ENCODE data around the gene CASR. TPM values are rescaled to one million over a fixed set of nuclear protein-coding genes. Genes with fewer than 3 reads are reported as not detected.

The CASR gene
- total RNA-seq, 1 donor from 2014 or later = not detected

DNA sequence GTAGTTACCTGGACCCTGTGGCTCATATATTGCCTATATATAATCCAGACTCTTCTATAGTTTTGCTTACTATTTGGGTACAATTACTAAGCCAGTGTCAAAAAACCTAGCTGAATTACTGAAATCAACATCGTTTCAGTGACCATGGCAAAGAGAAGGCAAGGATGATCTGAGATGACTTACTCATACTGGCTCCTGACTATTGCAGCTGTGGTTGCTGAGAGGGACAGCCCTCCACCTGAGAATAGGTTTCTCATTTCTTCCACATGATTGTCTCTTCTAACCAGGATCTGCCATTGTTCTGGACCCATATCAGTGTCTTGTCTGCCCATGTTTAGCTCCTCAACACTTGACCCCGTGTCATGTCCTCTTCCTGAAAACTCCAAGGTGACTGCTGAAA, 30.2 kb downstream of the CASR start:
- no peak for DNase-seq (ENCODE audit: extremely low read depth, low read depth, low spot score)

DNA sequence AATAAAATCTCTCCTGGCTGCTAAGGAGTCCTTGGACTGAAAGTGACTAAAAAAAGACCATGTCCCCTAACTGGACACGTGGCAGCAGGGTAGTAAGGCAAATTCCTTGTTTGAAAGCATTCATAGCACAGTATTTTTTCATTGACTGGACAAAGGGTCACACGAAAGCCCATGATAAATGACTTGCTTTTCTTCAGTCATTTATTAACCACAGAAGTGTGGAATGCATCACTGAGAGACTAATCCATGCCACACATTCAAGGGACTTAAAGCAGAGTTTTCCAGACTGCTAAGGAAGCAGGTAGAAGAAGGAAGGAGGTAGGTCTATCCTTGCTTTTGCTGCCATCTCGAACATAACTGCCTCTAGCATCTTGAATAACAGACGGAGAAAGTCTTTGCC, 31.2 kb downstream of the CASR start:
- no peak for DNase-seq (ENCODE audit: extremely low read depth, low read depth, low spot score)

DNA sequence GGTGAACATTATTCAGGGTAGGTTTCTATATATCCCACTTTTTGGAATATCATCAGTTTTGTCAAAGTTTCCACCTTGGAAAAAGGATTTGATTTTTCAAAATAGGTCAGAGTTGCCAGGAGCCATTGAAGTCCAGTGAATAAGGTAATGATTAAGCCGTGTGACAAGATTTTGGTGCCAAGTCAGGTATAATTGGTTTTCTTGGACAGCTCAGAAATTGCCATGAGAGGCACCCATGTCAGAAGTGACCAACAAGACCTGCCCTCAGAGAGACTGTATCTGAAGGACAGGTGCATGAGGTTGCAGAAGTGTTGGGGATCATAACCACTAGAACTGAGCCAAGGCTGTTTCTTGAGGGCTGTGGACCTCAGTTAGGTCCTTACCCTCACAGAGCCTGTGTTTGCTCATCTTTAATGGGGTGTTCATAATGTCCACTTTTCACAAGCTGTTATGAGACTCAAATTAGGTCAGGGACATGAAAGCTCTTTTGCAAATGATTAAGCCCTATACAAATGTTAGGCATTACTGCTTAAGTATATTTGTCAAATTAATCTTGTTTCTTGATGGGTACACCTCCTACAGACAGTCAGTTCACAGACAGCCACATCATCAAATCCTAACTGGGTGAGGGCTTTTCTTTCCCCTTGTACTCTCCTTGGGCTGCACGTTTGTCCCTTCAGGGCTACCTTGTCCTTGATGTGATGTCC, 32.3 kb downstream of the CASR start:
- DNase-seq (ENCODE audit: extremely low read depth, low read depth, low spot score) = no peak

DNA sequence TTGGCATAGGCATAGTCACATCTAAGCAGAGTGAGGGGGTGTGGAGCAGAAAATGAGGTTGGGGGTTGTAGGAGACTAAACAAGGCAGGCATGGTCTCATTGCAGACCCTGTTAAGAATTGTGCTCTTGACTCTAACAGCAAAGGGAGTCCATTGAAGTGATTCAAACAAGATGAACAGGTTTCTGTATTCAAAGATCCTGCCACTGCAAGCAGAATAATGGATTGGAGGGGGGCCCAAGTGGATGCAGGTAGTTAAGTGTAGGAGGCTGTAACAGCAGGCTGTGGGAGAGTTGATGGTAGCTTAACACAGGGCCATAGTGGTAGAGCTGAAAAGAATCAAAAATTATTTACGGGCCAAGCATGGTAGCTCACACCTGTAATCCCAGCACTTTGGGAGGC, 34.4 kb downstream of the CASR start:
- DNase-seq (ENCODE audit: extremely low read depth, low read depth, low spot score) = no peak

DNA sequence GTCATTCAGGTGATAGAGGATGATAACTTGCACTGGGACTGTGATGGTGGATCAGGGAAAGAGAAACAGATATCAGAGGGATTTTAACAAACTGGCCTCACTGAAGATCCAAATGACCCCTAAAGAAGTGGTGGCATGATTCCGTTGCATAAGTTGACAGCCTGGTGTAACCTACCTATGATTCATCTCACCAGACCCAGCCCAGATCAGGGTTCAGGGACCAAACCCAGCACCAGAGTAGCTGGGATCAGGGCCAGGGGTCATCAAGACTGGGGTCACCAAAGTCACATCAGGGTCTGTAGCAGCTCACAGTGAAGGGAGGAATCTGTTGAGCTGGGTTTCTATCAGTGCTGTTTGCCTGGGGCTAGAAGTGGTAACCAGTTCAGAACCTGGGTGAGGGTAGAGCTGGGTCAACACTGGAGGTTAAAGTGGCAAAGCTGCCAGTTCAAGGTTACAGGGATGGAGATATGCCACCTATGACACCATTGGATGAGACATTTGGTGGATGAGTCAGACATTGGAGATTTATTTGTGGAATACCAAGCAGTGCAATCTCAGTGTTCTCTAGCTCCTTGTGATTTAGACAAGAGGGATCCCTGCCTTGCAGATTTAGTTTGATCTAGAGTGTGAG, 35.9 kb downstream of the CASR start:
- no peak for DNase-seq (ENCODE audit: extremely low read depth, low read depth, low spot score)

DNA sequence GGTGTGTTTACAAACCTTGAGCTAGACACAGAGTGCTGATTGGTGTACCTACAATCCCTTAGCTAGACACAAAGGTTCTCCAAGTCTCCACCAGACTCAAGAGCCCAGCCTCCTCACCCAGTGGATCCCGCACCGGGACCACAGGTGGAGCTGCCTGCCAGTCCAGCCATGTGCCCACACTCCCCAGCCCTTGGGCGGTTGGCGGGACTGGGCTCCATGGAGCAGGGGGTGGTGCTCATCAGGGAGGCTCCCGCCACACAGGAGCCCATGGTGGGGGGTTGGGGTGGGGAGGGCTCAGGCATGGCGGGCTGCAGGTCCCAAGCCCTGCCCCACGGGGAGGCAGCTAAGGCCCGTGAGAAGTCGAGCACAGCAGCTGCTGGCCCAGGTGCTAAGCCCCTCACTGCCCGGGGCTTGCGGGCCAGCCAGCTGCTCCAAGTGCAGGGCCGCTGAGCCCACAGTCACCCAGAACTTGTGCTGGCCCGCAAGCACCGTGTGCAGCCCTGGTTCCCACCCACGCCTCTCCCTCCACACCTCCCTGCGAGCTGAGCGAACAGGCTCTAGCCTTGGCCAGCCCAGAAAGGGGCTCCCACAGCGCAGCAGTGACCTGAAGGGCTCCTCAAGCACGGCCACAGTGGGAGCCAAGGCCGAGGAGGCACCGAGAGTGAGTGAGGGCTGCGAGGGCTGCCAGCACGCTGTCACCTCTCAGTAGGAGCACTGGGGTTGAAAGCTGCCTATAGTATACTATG, 43.7 kb downstream of the CASR start:
- DNase-seq (ENCODE audit: extremely low read depth, low read depth, low spot score) = no peak

DNA sequence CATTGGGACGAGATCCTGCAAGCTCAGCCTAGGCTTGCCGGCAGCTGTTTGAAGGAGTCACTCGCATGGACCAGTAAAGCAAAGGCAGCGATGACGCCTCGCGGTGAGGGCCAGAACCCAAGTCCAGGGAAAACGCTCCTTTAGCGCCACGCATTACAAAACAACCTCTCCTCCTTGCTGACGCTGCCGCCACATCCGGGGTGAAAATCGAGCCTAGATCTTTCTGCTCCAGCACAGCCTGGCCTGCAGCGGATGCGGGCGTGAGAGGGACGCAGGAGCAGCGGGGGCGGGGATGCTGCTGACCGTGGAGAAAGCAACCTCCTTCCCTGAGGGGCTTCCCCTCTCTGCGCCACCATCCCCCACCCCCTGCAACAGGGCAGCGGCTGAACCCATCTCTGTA, 46.7 kb downstream of the CASR start:
- no peak for DNase-seq (ENCODE audit: extremely low read depth, low read depth, low spot score)

DNA sequence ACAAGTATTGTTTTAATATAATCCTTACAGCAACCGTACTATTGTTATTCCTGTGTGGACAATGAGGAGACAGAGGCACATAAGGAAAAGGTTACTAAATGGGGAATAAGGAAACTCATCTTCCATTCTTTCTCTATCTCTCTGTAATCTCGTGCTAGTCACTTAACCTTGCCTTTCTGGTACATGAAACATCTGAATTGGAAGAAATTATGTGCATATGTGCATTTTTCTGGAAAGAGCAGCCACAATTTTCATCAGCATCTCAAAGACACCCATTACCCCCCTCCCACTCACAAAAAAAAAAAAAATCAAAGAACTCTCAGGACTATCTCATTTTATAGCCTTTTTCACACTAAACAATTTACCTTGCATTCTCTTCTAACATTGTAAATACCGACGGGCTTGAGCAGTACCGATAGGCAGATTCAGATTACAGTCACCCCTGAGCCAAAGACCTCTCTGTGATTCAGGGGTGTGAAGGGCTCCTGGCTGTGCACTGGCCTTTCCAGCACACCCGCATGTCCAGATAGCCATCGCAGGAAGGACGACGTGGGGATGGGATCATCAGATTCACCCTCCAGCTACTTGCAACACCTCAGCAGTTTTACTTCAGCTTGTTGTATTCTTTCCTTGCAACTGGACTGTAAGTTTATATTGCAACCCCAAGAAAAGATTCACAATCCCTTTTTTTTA, 48.1 kb downstream of the CASR start:
- DNase-seq (ENCODE audit: extremely low read depth, low read depth, low spot score) = no peak

DNA sequence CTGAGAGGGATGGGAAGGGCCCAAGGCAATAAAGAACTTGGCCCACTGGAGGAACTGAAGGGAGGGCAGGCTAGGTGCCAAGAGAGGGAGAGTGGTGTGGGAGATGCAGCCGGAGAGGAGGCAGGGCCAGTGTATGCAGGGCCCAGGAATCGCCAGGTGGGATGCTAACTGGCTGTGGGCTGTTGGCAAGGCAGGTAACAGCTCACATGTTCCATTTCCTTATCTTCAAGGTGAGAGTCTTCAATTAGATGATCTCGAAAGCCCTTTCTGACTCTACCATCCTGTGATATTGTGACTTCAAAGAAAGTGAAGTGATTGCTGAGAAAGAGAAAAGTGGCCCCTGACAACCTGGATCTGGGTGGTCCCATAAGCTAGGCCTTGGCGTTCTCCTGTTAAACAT, 49.0 kb downstream of the CASR start:
- DNase-seq (ENCODE audit: extremely low read depth, low read depth, low spot score) = no peak

DNA sequence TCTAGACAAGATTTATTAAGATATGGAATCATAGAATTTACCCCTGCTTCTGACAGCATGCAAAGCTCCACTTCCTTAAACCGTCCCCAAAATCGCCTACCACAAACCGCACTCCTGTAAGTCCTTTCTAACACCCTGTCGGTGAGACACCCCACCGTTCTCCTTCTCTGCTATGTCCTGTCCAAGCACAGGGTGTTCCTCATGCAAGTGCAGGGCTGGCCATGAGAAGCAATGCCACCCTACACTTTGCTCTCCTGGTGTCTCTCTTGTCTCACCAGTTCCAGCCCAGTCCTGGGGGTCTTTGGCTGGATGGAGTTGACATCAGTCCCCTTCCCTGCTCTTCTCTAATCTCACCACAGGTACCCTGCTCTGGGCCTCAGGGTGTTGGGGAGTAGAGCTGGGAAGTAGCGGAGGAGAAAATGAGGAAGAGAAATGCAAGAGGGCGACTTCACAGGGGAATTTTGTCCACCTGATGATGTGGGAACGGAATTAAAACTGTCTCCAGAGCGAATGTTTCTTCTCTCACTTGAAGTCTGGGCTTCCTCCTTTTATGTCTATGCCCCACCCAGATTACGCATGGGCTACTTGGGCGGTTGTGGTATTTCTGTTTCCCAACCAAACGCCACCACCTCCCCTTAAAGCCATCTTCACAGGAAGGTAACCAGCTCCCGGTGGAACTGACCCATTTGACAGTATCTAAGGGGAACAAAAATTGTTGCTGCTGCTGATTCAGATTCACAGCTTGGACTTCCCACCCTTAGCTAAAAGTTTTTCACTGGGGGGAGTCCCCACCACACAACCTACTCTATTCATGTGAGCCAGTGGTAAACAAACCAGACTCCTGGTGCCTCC, 49.9 kb downstream of the CASR start:
- DNase-seq (ENCODE audit: extremely low read depth, low read depth, low spot score) = no peak

DNA sequence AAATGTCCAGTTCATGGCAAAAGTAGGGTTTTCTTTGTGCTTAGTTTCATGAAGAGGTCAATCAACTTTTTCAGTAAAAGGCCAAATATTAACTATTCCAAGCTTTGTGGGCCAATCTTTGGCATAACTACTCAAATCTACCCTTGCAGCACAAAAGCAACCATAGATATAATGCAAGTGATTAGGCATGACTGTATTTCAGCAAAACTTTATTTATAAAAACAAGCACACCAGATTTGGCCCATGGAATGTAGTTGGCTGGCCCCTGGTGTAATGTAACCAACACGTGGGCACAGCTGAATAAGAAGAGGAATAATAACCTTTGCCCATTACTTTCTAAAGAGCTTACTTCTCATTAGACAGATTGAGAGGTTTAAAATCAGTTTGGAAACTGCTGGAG, 50.6 kb downstream of the CASR start:
- no peak for DNase-seq (ENCODE audit: extremely low read depth, low read depth, low spot score)

DNA sequence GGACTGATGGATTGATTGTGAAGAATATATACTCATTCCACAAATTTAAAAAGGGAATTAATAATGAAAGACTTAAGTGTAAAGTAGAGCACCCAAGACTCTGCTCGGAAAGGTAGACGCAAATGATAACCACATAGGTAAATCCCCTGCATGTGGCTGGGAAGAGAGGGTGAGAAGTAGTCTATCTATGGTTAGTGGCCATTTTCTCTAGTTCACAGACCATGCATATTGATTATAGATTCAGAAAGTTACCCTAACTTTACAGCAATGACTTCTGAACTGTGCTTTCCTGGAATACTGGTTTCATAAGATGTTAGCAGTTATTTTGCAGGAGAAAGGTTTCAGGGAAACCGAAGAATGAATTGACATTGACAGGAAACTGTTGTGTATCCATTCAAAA, 51.7 kb downstream of the CASR start:
- no peak for DNase-seq (ENCODE audit: extremely low read depth, low read depth, low spot score)

DNA sequence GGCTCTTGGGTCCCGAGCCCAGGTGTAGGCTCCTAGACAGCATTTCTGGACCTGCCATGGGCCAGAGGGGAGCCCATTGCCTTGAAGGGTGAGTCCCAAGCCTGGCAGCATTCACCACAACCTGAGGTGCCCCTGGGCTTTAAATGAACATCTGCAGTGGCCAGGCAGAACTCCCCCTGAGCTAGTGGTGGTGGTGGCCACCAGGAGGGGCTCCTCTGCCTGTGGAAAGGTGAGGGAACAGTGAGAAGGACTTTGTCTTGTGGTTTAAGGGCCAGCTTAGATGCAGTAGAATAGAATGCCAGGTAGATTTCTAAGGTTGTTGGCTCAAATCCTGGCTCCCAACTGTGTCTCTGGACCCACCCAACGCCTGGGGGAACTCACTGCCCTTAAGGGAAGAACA, 55.6 kb downstream of the CASR start:
- no peak for DNase-seq (ENCODE audit: extremely low read depth, low read depth, low spot score)

DNA sequence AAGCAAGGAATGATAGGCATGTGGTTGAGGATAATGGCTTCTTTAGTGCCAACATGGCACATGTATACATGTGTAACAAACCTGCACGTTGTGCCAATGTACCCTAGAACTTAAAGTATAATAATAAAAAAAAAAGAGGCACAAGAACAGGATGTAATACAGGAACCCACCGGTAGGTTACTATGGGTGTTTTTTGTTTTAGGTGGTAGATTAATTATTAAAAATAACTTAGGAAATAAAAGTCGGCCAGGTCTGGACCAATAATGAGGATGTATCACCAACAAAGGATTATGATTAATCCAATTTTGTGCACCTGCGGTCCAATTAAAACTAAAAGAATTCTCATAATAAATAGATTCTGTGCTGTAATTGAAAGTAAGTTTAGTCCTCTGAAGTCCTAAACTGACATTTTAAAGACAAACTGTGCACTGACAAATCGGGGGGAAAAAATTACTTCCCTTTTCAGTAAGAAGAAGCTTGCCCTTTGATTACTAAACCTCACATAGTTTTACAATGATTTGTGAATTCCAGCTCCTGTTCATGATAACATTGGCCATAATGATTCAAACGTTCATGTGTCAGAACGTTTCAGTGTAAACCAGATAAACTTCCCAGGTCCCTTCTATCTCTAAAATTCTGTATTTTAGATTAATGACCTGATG, 62.2 kb downstream of the CASR start:
- no peak for DNase-seq (ENCODE audit: extremely low read depth, low read depth, low spot score)

DNA sequence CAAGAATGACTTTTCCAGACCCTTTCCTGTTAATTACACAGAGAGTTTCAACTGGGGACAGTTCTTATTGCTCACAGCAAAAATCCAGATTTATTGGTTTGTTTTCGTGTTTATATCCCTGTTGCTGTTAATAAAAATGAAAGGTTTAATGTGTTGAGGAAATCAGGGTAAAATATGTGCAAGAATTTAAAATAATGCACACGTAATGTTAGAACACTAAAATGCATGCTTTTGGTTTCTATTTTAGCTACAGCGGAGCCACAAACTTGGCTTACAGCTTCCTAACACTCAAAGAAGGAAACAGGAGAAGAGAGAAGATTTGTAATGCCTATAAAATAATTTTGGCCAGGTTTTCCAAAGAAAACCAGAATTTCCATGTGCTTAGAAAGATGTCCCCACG, 62.7 kb downstream of the CASR start:
- no peak for DNase-seq (ENCODE audit: extremely low read depth, low read depth, low spot score)

DNA sequence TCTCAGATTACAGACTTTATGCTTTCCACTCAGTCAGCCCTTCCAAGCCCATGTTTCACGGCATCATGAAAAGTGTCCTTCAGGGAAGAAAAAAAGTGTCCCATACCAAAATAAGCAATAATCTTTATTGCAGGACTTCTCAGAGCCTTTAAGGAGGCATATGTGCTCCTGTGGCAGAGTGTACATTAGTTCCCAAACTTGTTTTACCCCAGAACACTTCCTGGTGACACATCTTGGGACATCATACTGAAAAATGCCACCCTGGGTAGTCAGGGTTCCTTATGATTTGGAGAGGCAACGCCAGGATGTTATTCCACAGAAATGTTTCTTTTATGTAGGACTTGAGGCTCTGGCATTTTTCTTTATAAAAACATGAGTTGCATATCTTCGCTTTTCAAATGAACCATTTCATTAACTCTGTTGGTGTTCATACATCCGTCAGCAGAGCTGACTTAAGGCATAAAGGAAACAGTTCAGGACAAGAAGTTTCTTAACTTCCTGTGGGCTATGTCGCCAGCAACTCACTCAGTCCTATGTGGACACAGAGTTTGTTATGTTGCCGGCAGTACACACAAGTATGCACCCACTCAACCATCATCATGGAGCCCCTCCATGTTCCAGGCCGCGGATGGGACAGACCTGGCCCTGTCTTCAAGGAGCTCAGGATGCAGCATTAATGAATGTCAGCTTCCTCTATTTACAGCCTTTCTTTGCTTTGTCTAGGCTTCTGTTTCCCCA, 63.8 kb downstream of the CASR start:
- no peak for DNase-seq (ENCODE audit: extremely low read depth, low read depth, low spot score)

DNA sequence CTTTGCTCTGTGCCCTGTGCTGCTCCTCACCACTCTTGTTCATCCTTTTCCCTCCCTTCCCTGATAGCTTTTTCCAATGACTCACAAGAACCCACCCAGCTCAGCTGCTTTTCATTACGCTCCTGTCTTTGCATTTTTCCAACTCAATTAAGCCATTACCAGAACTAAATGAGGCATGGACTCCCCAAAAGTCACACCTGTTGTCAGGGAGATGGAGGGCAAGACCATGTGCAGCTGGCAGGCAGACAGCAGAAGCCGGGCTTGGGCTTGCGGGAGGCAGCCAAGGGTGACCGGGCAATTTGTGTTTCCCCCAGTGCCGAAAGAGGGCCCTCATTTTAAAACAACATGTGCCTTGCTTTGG, 64.3 kb downstream of the CASR start:
- DNase-seq (ENCODE audit: extremely low read depth, low read depth, low spot score) = no peak

DNA sequence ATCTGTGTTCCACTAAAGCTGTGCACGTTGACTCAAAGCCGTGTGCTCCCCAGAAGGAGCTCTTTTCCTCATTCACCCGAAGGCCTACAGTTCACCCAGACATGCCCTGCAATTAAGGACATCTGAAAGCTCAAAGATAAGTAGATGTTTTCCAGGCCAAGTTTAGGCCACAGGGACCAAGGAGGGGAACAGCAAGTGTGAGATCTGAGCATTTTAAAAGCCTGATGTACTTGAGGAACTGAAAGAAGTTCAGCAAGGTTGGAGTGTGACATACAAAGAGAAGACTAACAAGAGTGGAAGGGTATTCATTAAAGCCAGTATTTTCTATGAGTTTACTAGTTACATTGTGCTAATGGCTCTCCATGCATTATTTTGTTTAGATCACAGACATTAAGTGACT, 68.0 kb downstream of the CASR start:
- no peak for DNase-seq (ENCODE audit: extremely low read depth, low read depth, low spot score)

DNA sequence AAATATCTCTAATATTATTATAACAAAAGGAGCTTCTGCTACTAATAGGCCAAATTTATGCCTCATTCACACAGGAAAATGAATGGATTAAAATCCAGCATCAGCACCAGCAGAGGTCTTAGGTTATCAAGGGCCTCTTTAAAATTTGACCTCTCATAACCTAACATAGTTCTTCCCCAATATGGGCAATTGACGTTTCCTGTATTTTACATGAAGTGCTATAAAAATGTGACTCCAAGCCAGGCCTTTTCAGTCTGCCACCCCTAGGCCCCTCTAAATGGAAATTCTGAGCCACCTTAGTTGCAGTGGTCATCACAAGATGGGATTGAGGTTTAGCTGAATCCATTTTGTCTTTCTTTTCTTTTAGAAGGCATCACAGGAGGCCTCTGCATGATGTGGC, 70.1 kb downstream of the CASR start:
- no peak for DNase-seq (ENCODE audit: extremely low read depth, low read depth, low spot score)

All from glomerular endothelial cell (primary cell).